Spleen (tissue), 11 donors: Measurements from ENCODE around the gene CKLF. TPM values are rescaled to one million over a fixed set of nuclear protein-coding genes. Genes with fewer than 3 reads are reported as not detected.
"Not testable (repeated sequence)": the region's sequence is repeated elsewhere in the genome, so short reads cannot be mapped to it uniquely, and the experiment has no call there.

ENCODE experiments used
- DNase-seq: peaks from one replicate; pipeline ENCODE4 v3.0.0-alpha.2; 2020
- H3K27ac ChIP-seq, 8 donors: fragments of 200-600 bp; sonication (generic) in 7 of 8; 1 replicate in 4 of 8; 2 replicates in 4 of 8; pipeline versions ENCODE4 v1.5.0 to v1.8.0; 2016 to 2021; ENCODE audit warnings: inconsistent platforms in 4 of 8, mild to moderate bottlenecking in 4 of 8, moderate library complexity in 1 of 8
- H3K27me3 ChIP-seq, 7 donors: fragments of 200-600 bp; sonication (generic) in 6 of 7; replicated peaks in 1 of 7; 1 replicate in 4 of 7; 2 replicates in 3 of 7; pipeline versions ENCODE4 v1.5.0 to v1.8.0; 2016 to 2021; ENCODE audit warnings: inconsistent platforms in 3 of 7, mild to moderate bottlenecking in 1 of 7
- H3K36me3 ChIP-seq, 6 donors: fragments of 200-600 bp; sonication (generic) in 5 of 6; 1 replicate in 4 of 6; 2 replicates in 2 of 6; pipeline versions ENCODE4 v1.5.0 to v1.8.0; 2016 to 2021; ENCODE audit warnings: inconsistent platforms in 2 of 6
- H3K4me1 ChIP-seq, 6 donors: fragments of 200-600 bp; sonication (generic) in 5 of 6; 1 replicate in 3 of 6; 2 replicates in 3 of 6; pipeline versions ENCODE4 v1.5.0 to v1.8.0; 2016 to 2021; ENCODE audit warnings: inconsistent platforms in 3 of 6
- H3K4me3 ChIP-seq, 8 donors: fragments of 200-600 bp; sonication (generic) in 7 of 8; 1 replicate in 4 of 8; 2 replicates in 4 of 8; pipeline versions ENCODE4 v1.5.0 to v1.8.0; 2016 to 2021; ENCODE audit warnings: inconsistent platforms in 4 of 8, mild to moderate bottlenecking in 4 of 8, moderate library complexity in 2 of 8
- H3K9me3 ChIP-seq, 8 donors: fragments of 200-600 bp; sonication (generic) in 7 of 8; 1 replicate in 4 of 8; 2 replicates in 4 of 8; pipeline versions ENCODE4 v1.5.0 to v1.8.0; 2016 to 2021; ENCODE audit warnings: inconsistent platforms in 4 of 8
- CTCF ChIP-seq, 11 experiments: fragments of 200-600 bp in 7 of 11; fragments of 450-650 bp in 4 of 11; sonication (generic) in 4 of 11; IDR thresholded peaks in 8 of 11; conservative IDR thresholded peaks in 3 of 11; 1 replicate in 7 of 11; 2 replicates in 4 of 11; pipeline versions ENCODE4 v1.4.0 to v1.8.0; 2016 to 2021; ENCODE audit warnings: antibody characterized with exemption in 11 of 11, inconsistent platforms in 4 of 11, mild to moderate bottlenecking in 1 of 11
- POLR2A ChIP-seq, 3 donors: fragments of 450-650 bp; IDR thresholded peaks; one replicate each; pipeline ENCODE4 v1.5.1; 2017; ENCODE audit warnings: antibody characterized with exemption in 3 of 3, mild to moderate bottlenecking in 1 of 3
- POLR2AphosphoS5 ChIP-seq, 3 donors: sonication (generic); formaldehyde crosslinking; IDR thresholded peaks; one replicate each; pipeline ENCODE4 v1.5.1; 2017; ENCODE audit warnings: antibody characterized with exemption in 3 of 3
- WGBS, 5 donors: extraction: QIAGEN DNeasy Blood & Tissue Kit in 3 of 5; methylation state at CpG; one replicate each; pipeline versions ENCODE4 v1.1.5 to v1.1.7; 2013 to 2018; 5-methylcytosine and 5-hydroxymethylcytosine counted together
- intact Hi-C: fragments of 100-400 bp; cut with DNase I; formaldehyde crosslinking; loops from one replicate; pipeline ENCODE4 v1.15.0; 2023; ENCODE audit warnings: low total_unique reads
- polyA plus RNA-seq, 3 donors: library from polyadenylated mRNA; stranded (reverse); fragments of 200-250 nt; gene quantifications; one replicate each; pipeline ENCODE4 v1.2.1, GENCODE V29; 2013
- total RNA-seq, 7 donors: library from RNA; depleted of rRNA in 3 of 7; stranded (reverse); fragments of >200 nt in 3 of 7; fragmentation: NEBNext Ultra II Directional in 4 of 7; extraction: Animal tissue kit (Norgen Biotek cat#: 25700) in 4 of 7; gene quantifications; one replicate each; pipeline versions ENCODE4 v1.1.0 to v1.2.1, GENCODE V29; 2016 to 2021
- donor health status: healthy with polysubstance abuse.
- donor health status: DM: no; HTN: no; CAD: no; lungs with moderate emphysema.
- donor health status: DM: no; HTN: no; CAD: no.
- donor health status: Bipolar disorder and iron deficiency.
- donor health status: healthy.
- donor health status: DM: no; HTN: no; CAD: no.
- donor health status: DM: yes; HTN: yes; CAD: no.

CKLF gene
- total and polyA plus RNA-seq, 10 donors: 61.9 to 132 (median 75.4) TPM

DNA sequence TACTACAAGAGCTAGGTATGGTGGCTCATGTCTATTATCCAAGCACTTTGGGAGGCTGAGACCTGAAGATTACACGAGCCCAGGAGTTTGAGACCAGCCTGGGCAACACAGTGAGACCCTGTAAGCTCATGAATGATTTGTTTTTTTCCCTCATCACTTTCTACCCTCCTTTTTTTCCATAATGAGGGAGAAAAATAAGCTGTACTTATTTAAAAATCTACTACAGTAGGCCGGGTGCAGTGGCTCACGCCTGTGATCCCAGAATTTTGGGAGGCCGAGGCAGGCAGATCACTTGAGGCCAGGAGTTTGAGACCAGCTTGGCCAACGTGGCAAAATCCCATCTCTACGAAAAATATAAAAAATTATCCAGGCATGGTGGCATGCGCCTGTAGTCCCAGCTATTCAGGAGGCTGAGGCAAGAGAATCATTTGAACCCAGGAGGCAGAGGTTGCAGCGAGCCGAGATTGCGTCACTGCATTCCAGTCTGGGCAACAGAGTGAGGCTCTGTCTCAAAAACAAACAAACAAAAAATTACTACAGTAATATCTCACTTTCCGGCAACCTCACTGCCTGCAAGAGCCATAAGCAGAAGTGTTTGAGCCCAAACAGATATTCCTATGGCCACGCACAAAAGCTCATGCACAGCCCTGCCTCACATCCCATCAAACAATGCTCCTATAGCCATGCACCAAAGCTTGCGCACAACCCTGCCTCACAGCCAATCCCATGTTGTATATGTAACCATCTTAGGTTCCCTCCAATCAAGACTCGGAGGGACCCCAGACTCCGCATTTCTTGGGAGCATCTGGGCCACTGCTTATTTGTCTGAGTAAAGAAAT is 39.9 kb upstream of the CKLF start:
- no peak for TF ChIP-seq POLR2AphosphoS5 (IDR thresholded peaks at IDR 0.05)
- no peak for TF ChIP-seq CTCF (IDR thresholded peaks at IDR 0.05 in 8 of 11, conservative IDR thresholded peaks at IDR 0.05 in 3 of 11)
- no peak for TF ChIP-seq POLR2A (IDR thresholded peaks at IDR 0.05)
- Histone ChIP-seq H3K27me3 (no peaks in the 10 kb centered on the region), H3K9me3 (no peaks in the 10 kb centered on the region), H3K27ac (peak overlapping the region in 7 of 8 donors; percentile 35 to 86 (median 69)), H3K4me1 (peaks cover 39 to 86% (median 59%) of the 10 kb centered on the region in 6 donors), H3K36me3 (peaks cover 0 to 48% (median 0%) of the 10 kb centered on the region in 6 donors), H3K4me3 (no peak overlapping the region)
- 86 to 94% (median 91%) methylated on average over 15 of the region's 15 CpGs for WGBS, 5 donors
- intact Hi-C loops: no loop called here
- no peak for DNase-seq

- no peak for DNase-seq
- Histone ChIP-seq H3K4me3 (no peak overlapping the region), H3K36me3 (peaks cover 0 to 40% (median 0%) of the 10 kb centered on the region in 6 donors), H3K27ac (peak overlapping the region in 4 of 8 donors; percentile 66 to 86 (median 80)), H3K9me3 (no peaks in the 10 kb centered on the region), H3K27me3 (no peaks in the 10 kb centered on the region), H3K4me1 (peaks cover 46 to 93% (median 67%) of the 10 kb centered on the region in 6 donors)
- TF ChIP-seq POLR2AphosphoS5 (IDR thresholded peaks at IDR 0.05) (no peak), POLR2A (IDR thresholded peaks at IDR 0.05) (no peak), CTCF (IDR thresholded peaks at IDR 0.05 in 8 of 11, conservative IDR thresholded peaks at IDR 0.05 in 3 of 11) (no peak)
- 76 to 90% (median 84%) methylated on average over 7 to 8 of the region's 8 CpGs for WGBS, 5 donors
- intact Hi-C loops: no loop called here
Measured at GRCh38 chr16:66513111-66513723, 39.2 kb upstream of the CKLF start.

DNA sequence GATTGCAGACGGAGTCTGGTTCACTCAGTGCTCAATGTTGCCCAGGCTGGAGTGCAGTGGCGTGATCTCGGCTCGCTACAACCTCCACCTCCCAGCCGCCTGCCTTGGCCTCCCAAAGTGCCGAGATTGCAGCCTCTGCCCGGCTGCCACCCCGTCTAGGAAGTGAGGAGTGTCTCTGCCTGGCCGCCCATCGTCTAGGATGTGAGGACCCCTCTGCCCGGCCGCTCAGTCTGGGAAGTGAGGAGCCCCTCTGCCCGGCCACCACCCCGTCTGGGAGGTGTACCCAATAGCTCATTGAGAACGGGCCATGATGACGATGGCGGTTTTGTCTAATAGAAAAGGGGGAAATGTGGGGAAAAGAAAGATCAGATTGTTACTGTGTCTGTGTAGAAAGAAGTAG is 38.0 kb upstream of the CKLF start:
- H3K4me3 ChIP-seq, H3K9me3 ChIP-seq, H3K27me3 ChIP-seq, DNase-seq, intact Hi-C loops: not testable (repeated sequence)
- H3K4me1 ChIP-seq: peaks cover 55 to 98% (median 78%) of the 10 kb centered on the region in 6 donors
- H3K36me3 ChIP-seq: peaks cover 0 to 30% (median 0%) of the 10 kb centered on the region in 6 donors
- WGBS, 5 donors: 94 to 98% (median 97%) methylated on average over 4 to 12 of the region's 17 CpGs
- peak overlapping the region in 1 of 8 donors; percentile 99 for H3K27ac ChIP-seq

GRCh38 chr16:66514980-66515595 is 37.3 kb upstream of the CKLF start:
- DNase-seq, H3K27me3 ChIP-seq, H3K9me3 ChIP-seq, intact Hi-C loops: not testable (repeated sequence)
- H3K4me1 ChIP-seq: peaks cover 62 to 98% (median 83%) of the 10 kb centered on the region in 6 donors
- peaks cover 0 to 26% (median 0%) of the 10 kb centered on the region in 6 donors for H3K36me3 ChIP-seq
- 84 to 94% (median 90%) methylated on average over 9 to 10 of the region's 10 CpGs for WGBS, 5 donors
- H3K4me3 ChIP-seq: peak overlapping the region in 1 of 8 donors; percentile 64
- H3K27ac ChIP-seq: peak overlapping the region; percentile 67 to 99 (median 96)
